ENCODE measurements around the gene KCNJ16.

Gene KCNJ16

DNA sequence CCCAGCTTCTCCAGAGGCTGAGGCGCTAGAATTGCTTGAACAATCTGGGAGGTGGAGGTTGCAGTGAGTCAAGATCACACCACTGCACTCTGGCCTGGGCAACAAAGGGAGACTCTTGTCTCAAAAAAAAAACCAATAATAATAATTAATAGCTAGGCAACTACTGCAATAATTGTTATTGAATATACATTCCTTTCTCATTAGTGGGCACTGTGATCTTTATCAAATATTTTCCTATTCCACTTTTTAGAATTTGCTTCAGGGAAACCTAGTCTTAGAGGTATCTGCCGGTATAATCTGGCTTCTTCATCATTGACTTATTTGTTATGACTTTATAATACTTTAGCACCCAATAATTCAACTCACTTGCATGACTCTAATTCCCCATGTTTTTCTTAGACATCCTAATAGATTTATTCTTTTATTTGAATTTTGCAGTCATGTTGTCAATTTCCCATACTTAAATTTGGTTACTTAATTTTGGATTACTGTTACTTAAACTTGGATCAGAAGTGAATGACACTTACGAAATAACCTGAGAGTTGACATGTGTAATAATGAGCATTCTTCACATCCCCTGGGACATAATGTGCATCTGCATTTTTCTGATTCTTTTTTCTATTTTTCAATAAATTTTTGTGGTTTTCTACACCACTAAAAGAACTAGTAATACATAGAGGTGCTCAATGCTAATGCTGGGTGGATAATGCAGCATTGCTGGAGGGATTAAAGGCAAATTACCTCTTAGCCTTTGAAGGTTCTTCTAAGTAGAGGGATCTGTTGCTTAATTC, 25.0 kb upstream of the KCNJ16 start:
- TF ChIP-seq, protein P1, sequence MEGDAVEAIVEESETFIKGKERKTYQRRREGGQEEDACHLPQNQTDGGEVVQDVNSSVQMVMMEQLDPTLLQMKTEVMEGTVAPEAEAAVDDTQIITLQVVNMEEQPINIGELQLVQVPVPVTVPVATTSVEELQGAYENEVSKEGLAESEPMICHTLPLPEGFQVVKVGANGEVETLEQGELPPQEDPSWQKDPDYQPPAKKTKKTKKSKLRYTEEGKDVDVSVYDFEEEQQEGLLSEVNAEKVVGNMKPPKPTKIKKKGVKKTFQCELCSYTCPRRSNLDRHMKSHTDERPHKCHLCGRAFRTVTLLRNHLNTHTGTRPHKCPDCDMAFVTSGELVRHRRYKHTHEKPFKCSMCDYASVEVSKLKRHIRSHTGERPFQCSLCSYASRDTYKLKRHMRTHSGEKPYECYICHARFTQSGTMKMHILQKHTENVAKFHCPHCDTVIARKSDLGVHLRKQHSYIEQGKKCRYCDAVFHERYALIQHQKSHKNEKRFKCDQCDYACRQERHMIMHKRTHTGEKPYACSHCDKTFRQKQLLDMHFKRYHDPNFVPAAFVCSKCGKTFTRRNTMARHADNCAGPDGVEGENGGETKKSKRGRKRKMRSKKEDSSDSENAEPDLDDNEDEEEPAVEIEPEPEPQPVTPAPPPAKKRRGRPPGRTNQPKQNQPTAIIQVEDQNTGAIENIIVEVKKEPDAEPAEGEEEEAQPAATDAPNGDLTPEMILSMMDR (IDR thresholded peaks at IDR 0.05; ENCODE audit: low read depth, low read length): no peak
- no peak overlapping the region for H3K4me3 ChIP-seq (ENCODE audit: low read depth, low read length)
- DNase-seq (ENCODE audit: low read depth, low spot score): no peak
- in situ Hi-C loops (cut with HindIII; ENCODE audit: low sequenced_read_pairs): no loop called here

DNA sequence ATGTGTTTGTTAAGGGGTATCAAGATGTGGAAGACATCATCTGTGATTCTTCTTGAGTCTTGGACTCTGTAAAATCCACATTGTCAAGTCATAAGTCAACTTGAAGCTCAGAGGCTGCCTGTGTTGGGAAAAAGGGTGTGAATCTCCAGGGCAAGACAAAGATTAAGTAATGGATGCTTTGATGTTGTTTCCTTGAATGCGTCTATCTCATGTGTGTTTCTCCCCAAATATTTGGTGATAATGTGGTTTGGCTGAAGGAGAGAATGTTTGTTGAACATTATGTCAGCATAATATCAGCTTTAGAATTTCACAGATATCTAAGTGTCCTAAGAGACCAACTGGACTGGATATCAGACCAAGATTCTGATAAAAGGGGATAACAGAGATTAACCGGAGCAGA, 24.1 kb upstream of the KCNJ16 start:
- no peak for DNase-seq (ENCODE audit: low read depth, low spot score)
- TF ChIP-seq, protein P1 (IDR thresholded peaks at IDR 0.05; ENCODE audit: low read depth, low read length): no peak
- in situ Hi-C loops (cut with HindIII; ENCODE audit: low sequenced_read_pairs): no loop called here
- H3K4me3 ChIP-seq (ENCODE audit: low read depth, low read length): no peak overlapping the region

DNA sequence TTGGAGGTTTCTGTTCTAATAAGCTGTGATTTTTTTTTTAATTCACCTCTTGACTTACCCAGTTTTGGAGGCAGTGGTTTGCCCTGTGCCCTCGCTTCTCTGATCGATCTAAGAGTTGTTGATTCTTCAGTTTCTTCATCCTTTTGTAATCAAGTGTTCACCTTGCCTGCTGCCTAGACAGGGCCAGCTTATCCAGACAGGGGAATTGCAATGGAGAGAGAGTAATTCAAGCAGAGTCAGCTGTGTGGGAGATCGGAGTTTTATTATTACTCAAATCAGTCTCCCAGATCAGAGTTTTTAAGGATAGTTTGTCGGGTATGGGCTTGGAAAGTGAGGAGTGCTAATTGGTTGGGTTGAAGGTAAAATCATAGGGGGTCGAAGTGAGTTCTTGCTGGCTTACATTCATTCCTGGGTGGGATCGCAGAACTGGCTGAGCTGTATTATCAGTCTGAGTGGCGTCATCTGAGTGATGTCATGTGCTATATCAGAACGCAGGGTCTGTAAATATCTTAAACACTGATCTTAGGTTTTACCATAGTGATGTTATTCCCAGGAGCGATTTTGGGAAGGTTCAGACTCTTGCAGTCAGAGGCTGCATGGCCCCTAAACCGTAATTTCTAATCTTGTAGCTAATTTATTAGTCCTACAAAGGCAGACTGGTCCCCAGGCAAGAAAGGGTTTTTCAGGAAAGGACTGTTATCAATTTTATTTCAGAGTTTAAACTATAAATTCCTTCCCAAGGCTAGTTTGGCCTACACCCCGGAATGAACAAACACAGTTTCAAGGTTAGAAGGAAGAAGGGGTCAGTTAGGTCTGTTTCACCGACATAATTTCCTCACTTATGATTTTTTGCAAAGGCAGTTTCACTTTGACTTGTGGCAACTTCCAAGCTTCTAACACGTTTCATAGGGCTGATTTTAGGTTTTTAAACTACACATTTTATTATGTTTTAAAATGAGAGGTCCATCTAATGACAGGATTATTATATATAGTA, 21.5 kb upstream of the KCNJ16 start:
- DNase-seq (ENCODE audit: low read depth, low spot score): no peak

DNA sequence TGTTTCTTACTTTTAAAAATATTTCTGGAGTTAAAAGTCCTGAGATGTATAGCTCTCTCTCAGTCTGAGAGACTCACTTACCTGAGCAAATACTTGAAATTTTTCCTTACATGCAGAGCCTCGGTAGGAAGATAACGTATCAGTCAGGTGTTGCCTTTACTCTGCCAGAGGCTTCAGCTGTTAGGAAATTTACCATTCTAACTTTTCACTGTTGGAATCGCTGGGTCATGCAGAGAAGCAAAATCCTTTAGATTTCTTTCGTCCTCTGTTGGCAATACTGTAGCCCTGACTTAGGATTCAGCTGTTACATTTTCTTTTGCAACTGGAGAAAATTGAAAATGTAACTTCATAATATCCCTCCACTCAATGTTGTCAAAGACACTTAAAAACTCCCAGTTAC, 20.0 kb upstream of the KCNJ16 start:
- in situ Hi-C loops (cut with HindIII; ENCODE audit: low sequenced_read_pairs): no loop called here
- TF ChIP-seq, protein P1 (IDR thresholded peaks at IDR 0.05; ENCODE audit: low read depth, low read length): no peak
- no peak overlapping the region for H3K4me3 ChIP-seq (ENCODE audit: low read depth, low read length)
- no peak for DNase-seq (ENCODE audit: low read depth, low spot score)

More for the DNA sequence above, 21.5 kb upstream of the KCNJ16 start:
- H3K4me3 ChIP-seq (ENCODE audit: low read depth, low read length): no peak overlapping the region
- TF ChIP-seq, protein P1 (IDR thresholded peaks at IDR 0.05; ENCODE audit: low read depth, low read length): no peak
- in situ Hi-C loops (cut with HindIII; ENCODE audit: low sequenced_read_pairs): no loop called here

DNA sequence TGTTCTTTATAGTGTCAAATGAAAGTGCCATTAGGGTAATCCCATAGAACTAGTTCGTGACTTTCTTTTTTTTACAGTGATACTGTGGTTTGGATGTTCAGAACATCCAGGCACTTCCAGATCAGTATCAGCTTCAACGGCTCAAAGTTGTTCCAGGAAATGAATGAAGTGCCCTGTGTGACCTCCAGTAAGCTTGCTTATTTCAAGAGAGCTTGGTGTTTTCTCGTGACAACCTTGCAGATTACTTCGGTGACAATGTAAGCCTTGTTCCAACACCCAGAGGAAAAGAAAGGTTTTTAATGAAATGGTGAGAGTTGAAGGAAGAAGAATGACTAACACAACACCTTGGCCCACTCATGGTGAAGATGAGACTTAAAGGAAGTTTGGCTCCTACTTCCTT, 16.0 kb upstream of the KCNJ16 start:
- in situ Hi-C loops (cut with HindIII; ENCODE audit: low sequenced_read_pairs): no loop called here
- no peak for DNase-seq (ENCODE audit: low read depth, low spot score)
- TF ChIP-seq, protein P1 (IDR thresholded peaks at IDR 0.05; ENCODE audit: low read depth, low read length): no peak
- H3K4me3 ChIP-seq (ENCODE audit: low read depth, low read length): no peak overlapping the region

DNA sequence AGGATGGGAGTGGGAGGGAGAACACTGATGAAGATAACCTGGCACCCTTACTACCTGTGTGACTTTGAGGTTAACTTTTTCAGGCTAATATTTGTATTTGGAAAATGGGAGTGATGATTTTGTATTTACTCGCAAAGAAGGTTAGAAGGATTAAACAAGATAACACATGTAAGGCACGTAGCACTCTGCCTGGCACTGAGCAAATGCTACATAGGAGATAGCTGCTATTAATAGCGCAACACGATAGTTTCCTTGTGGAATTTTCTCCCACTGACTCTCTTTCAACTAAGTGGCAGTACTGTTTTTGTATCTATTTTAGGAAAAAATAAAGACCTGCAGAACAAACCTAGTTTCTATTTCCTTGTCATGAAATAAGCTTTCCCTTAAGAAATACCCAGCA, 15.4 kb upstream of the KCNJ16 start:
- in situ Hi-C loops (cut with HindIII; ENCODE audit: low sequenced_read_pairs): no loop called here
- TF ChIP-seq, protein P1 (IDR thresholded peaks at IDR 0.05; ENCODE audit: low read depth, low read length): no peak
- H3K4me3 ChIP-seq (ENCODE audit: low read depth, low read length): no peak overlapping the region
- no peak for DNase-seq (ENCODE audit: low read depth, low spot score)

Measured in astrocyte of the spinal cord (primary cell).